ENCODE data around the gene PLEKHA6. TPM values are rescaled to one million over a fixed set of nuclear protein-coding genes. Genes with fewer than 3 reads are reported as not detected.

Gene PLEKHA6
- total RNA-seq, 1 experiment from 2014 or later: 5.5 TPM

GRCh38 chr1:204248954-204249353 is 110.8 kb downstream of the PLEKHA6 start:
- no peaks in the 10 kb centered on the region for H3K9me3 ChIP-seq (ENCODE audit: control insufficient read depth, insufficient read depth, low read depth, low read length)
- ChIA-PET CTCF (no interaction called here), POLR2A (no interaction called here)
- DNase-seq (ENCODE audit: low read depth, low spot score): no peak
- no peak overlapping the region for H3K4me3 ChIP-seq (ENCODE audit: low read depth in 2 of 2, low read length in 2 of 2)
- TF ChIP-seq POLR2AphosphoS5 (IDR thresholded peaks at IDR 0.05; ENCODE audit: low read depth, low read length) (no peak), REST (IDR thresholded peaks at IDR 0.05; ENCODE audit: insufficient read depth in 1 of 2, low read depth in 2 of 2, low read length in 1 of 2) (no peak), TCF7L2 (IDR thresholded peaks at IDR 0.05; ENCODE audit: low read depth, low read length) (no peak), SIN3A (IDR thresholded peaks at IDR 0.05; ENCODE audit: borderline replicate concordance, insufficient read depth, low read depth, low read length) (no peak)
- TF ChIP-seq, protein P1, sequence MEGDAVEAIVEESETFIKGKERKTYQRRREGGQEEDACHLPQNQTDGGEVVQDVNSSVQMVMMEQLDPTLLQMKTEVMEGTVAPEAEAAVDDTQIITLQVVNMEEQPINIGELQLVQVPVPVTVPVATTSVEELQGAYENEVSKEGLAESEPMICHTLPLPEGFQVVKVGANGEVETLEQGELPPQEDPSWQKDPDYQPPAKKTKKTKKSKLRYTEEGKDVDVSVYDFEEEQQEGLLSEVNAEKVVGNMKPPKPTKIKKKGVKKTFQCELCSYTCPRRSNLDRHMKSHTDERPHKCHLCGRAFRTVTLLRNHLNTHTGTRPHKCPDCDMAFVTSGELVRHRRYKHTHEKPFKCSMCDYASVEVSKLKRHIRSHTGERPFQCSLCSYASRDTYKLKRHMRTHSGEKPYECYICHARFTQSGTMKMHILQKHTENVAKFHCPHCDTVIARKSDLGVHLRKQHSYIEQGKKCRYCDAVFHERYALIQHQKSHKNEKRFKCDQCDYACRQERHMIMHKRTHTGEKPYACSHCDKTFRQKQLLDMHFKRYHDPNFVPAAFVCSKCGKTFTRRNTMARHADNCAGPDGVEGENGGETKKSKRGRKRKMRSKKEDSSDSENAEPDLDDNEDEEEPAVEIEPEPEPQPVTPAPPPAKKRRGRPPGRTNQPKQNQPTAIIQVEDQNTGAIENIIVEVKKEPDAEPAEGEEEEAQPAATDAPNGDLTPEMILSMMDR (IDR thresholded peaks at IDR 0.05): no peak
- no peak overlapping the region for H3K27ac ChIP-seq (ENCODE audit: low read length)
- intact Hi-C loops (cut with micrococcal nuclease; ENCODE audit: unreplicated experiment) (no loop called here), in situ Hi-C loops (cut with HindIII; ENCODE audit: low pct_unique_long_range_greater_than_20kb, low sequenced_read_pairs) (no loop called here)
- no peaks in the 10 kb centered on the region for H3K27me3 ChIP-seq (ENCODE audit: control insufficient read depth, insufficient read depth, low read length)
- BruUV-seq (replicated peaks): no TSS peak
- H3K36me3 ChIP-seq (ENCODE audit: control insufficient read depth, insufficient read depth, low read length): no peaks in the 10 kb centered on the region
- no peak for ATAC-seq
- no peaks in the 10 kb centered on the region for H3K4me1 ChIP-seq (ENCODE audit: control insufficient read depth, insufficient read depth, low read length)

DNA sequence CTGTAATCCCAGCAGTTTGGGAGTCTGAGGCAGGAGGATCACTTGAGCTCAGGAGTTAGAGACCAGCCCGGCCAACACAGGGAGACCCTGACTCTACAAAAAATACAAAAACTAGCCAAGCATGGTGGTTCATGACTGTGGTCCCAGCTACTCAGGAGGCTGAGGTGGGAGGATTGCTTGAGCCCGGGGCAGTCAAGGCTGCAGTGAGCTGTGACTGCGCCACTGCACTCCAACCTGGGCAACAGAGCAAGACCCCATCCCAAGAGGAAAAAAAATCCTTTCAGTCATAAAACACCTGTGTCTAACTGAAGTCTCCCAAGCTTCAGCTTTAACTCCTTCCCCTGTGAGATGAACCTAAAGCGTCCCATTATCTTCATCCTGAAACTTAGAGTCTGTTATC is 112.9 kb downstream of the PLEKHA6 start:
- Histone ChIP-seq H3K27ac (ENCODE audit: low read length) (no peak overlapping the region), H3K4me3 (ENCODE audit: low read depth in 2 of 2, low read length in 2 of 2) (no peak overlapping the region), H3K27me3 (ENCODE audit: control insufficient read depth, insufficient read depth, low read length) (no peaks in the 10 kb centered on the region), H3K9me3 (ENCODE audit: control insufficient read depth, insufficient read depth, low read depth, low read length) (no peaks in the 10 kb centered on the region), H3K36me3 (ENCODE audit: control insufficient read depth, insufficient read depth, low read length) (no peaks in the 10 kb centered on the region), H3K4me1 (ENCODE audit: control insufficient read depth, insufficient read depth, low read length) (no peaks in the 10 kb centered on the region)
- DNase-seq (ENCODE audit: low read depth, low spot score) (no peak), ATAC-seq (no peak)
- TF ChIP-seq TCF7L2 (IDR thresholded peaks at IDR 0.05; ENCODE audit: low read depth, low read length) (no peak), REST (IDR thresholded peaks at IDR 0.05; ENCODE audit: insufficient read depth in 1 of 2, low read depth in 2 of 2, low read length in 1 of 2) (no peak), SIN3A (IDR thresholded peaks at IDR 0.05; ENCODE audit: borderline replicate concordance, insufficient read depth, low read depth, low read length) (no peak)
- ChIA-PET POLR2A (no interaction called here), CTCF (no interaction called here)
- in situ Hi-C loops (cut with HindIII; ENCODE audit: low pct_unique_long_range_greater_than_20kb, low sequenced_read_pairs) (no loop called here), intact Hi-C loops (cut with micrococcal nuclease; ENCODE audit: unreplicated experiment) (no loop called here)
- no TSS peak for BruUV-seq (replicated peaks)

All from Panc1 (cell line).